HG03139 (cell line): ENCODE results near the gene C19orf67.
"Not testable (repeated sequence)": the region's sequence is repeated elsewhere in the genome, so short reads cannot be mapped to it uniquely, and the experiment has no call there.

Source experiments
- ATAC-seq: cut with Tn5 transposase; IDR thresholded peaks from one replicate; pipeline ENCODE4 v1.9.1; 2021; ENCODE audit not compliant: unreplicated experiment

The C19orf67 gene

GRCh38 chr19:14058182-14059092 is 27.1 kb downstream of the C19orf67 start:
- ATAC-seq: no peak

GRCh38 chr19:14056741-14057356 is 28.7 kb downstream of the C19orf67 start:
- ATAC-seq: no peak

GRCh38 chr19:14056069-14056666 is 29.4 kb downstream of the C19orf67 start:
- no peak for ATAC-seq

GRCh38 chr19:14055396-14055795 is 30.2 kb downstream of the C19orf67 start:
- no peak for ATAC-seq

GRCh38 chr19:14054721-14055120 is 30.9 kb downstream of the C19orf67 start:
- ATAC-seq: no peak

GRCh38 chr19:14054099-14054498 is 31.5 kb downstream of the C19orf67 start:
- no peak for ATAC-seq

GRCh38 chr19:14053500-14053899 is 32.1 kb downstream of the C19orf67 start:
- no peak for ATAC-seq

- no peak for ATAC-seq
Measured at GRCh38 chr19:14053032-14053431, 32.6 kb downstream of the C19orf67 start.

GRCh38 chr19:14052470-14052869 is 33.1 kb downstream of the C19orf67 start:
- no peak for ATAC-seq

- ATAC-seq: no peak
Measured at GRCh38 chr19:14051980-14052379, 33.6 kb downstream of the C19orf67 start.

GRCh38 chr19:14050961-14051360 is 34.6 kb downstream of the C19orf67 start:
- not testable (repeated sequence) for ATAC-seq

- no peak for ATAC-seq
Measured at GRCh38 chr19:14050512-14050911, 35.1 kb downstream of the C19orf67 start.

- ATAC-seq: no peak
Measured at GRCh38 chr19:14048443-14049153, 37.0 kb downstream of the C19orf67 start.

GRCh38 chr19:14047866-14048265 is 37.7 kb downstream of the C19orf67 start:
- not testable (repeated sequence) for ATAC-seq

GRCh38 chr19:14042659-14043608 is 42.6 kb downstream of the C19orf67 start:
- not testable (repeated sequence) for ATAC-seq

GRCh38 chr19:14039181-14039580 is 46.4 kb downstream of the C19orf67 start:
- no peak for ATAC-seq

GRCh38 chr19:14035706-14036105 is 49.9 kb downstream of the C19orf67 start:
- no peak for ATAC-seq

GRCh38 chr19:14035159-14035558 is 50.4 kb downstream of the C19orf67 start:
- not testable (repeated sequence) for ATAC-seq

- no peak for ATAC-seq
Measured at GRCh38 chr19:14033946-14034345, 51.6 kb downstream of the C19orf67 start.
